ENCODE data around the gene CCDC86.

Gene CCDC86

DNA sequence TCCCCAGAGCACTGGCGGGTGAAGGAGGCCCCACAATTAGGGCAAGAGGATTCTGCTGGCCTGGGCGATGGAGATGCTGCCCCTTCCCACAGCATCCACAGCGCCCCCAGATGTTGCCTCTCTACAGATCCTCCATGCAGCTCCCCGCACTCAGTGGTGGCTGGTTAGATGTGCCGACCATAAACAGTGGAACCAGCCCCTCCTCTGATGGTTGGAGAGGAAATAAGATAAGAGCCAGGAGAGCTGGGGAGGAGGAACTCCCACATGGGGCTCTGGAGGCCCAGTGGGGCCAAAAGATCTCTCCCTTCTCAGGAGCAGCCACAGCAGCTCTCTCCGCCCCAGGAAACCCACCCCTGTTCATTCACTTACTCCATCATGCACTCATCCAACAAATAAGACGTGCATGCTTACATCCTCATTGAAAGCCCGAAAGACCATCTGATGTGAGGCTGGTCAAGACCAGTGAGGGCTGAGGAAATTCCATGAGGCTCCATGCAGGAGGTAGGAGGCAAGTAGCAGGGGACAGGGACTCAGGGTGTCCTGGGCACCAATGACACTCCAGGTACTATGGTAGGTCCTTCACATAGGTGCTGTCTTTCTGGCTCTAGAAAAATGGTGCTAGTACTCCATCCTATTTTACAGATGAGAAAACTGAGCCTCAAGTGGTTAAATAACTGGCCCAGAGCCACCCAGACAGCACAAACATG is 12.4 kb downstream of the CCDC86 start:
- H3K27ac ChIP-seq (ENCODE audit: low read depth, low read length, severe bottlenecking) = no peak overlapping the region
- no peak overlapping the region for H3K4me3 ChIP-seq (ENCODE audit: extremely low read depth, insufficient read depth, low read length, poor library complexity, severe bottlenecking)
- no peaks in the 10 kb centered on the region for H3K9me3 ChIP-seq (ENCODE audit: control insufficient read depth, low read length)
- 92% methylated on average over 3 to 7 of the region's 8 CpGs for WGBS, 2 experiments (ENCODE audit: insufficient coverage in 2 of 2)
- H3K36me3 ChIP-seq (ENCODE audit: control insufficient read depth, insufficient read depth, low read length) = peaks cover 30% of the 10 kb centered on the region
- H3K4me1 ChIP-seq (ENCODE audit: control insufficient read depth, insufficient read depth, low read length, poor library complexity, severe bottlenecking) = peaks cover 10% of the 10 kb centered on the region

DNA sequence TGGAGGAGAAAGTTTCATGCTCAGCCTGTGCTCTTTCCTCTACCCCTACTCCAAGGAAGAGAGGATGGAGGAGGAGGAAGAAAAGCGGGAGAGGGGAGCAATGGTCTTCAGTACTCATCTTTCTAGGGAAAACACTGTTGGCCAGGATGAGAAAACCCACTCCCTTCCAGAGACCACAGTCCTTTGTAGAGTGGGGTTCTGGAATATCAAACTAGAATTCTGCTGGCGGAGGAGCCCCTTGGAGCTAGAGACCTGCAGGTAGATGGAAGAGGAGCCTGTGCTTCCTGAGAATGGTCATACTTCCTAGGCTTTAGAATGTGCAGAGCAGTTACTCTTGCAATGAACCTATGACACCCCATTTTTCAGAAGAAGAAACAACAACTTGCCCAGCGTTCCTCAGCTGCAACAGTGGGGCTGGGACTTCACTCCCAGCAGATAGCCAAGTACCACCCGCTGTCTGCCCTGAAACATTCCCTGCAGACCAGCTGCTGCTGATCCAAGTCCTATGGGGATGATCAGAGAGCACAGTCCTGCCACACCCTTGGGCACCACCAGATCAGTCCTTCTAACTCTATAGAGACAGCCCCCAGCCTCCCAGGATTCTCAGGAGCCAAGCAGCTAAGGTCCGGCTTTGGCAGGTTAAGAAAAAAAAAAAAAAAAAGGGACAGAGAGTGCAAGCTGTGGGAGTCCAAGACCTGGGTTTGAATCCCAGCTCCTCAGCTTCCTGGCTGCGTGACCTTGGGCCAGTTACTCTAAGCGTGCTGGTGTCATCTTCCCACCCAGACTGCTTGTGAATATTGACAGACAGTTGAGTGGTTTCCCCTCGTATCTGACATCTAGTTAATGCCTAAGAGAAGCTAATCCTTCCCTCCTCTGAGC is 13.2 kb downstream of the CCDC86 start:
- Histone ChIP-seq H3K27ac (ENCODE audit: low read depth, low read length, severe bottlenecking) (no peak overlapping the region), H3K4me1 (ENCODE audit: control insufficient read depth, insufficient read depth, low read length, poor library complexity, severe bottlenecking) (peaks cover 10% of the 10 kb centered on the region), H3K36me3 (ENCODE audit: control insufficient read depth, insufficient read depth, low read length) (peaks cover 22% of the 10 kb centered on the region), H3K4me3 (ENCODE audit: extremely low read depth, insufficient read depth, low read length, poor library complexity, severe bottlenecking) (no peak overlapping the region), H3K9me3 (ENCODE audit: control insufficient read depth, low read length) (no peaks in the 10 kb centered on the region)
- WGBS, 2 experiments (ENCODE audit: insufficient coverage in 2 of 2) = 85 to 93% methylated on average over 2 to 4 of the region's 8 CpGs

DNA sequence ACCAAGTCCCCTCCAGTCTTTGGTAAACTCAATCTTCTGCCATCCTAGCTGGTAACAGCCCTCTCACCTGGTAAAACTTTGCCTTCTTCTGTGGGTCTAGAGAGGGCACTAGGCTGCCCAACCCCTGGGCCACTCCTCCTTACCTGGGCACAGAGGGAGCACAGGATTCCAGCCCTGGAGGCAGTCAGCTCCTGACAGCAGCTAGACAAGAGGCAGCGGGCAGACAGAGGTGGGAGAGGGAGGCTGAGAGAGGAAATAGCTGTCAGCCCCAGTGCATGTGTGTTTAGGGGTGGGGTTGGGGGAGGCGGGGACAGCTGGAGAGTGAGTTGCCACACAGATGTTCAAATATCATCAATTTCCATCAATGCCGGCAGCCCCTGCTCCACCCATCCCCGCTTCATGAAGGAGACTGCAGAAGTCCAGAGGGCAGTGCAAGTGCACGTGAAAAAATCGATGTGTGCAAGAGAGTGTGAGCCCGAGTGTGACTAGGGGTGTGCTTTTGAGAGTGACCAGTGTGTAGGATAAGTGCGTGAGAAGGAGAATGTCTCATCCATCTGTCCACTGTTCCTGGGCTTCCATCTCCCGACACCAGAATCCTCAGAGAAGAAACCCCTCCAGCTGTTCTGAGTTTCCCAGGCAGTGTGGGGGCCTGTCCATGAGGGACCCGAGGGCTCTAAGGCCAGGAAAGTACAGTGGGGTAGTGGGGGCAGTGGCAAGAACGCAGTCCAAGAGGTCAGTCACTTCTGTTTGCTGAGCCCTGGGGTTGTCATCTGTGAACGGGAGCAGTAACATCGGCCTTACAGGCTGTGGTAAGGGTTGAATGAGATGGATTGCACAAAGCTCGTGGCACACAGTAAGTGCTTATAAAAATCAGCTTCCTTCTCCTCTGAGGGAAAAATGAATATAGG is 14.1 kb downstream of the CCDC86 start, which contains the start of gene PTGDR2:
TSS of gene PTGDR2 (minus strand) at position 225 of the 908 bp plus-strand sequence. CDS start 2,228 bp downstream, outside the sequence.
- H3K9me3 ChIP-seq (ENCODE audit: control insufficient read depth, low read length) = no peaks in the 10 kb centered on the region
- H3K4me3 ChIP-seq (ENCODE audit: extremely low read depth, insufficient read depth, low read length, poor library complexity, severe bottlenecking) = no peak within 1 kb of the TSS
- H3K4me1 ChIP-seq (ENCODE audit: control insufficient read depth, insufficient read depth, low read length, poor library complexity, severe bottlenecking) = peaks cover 10% of the 10 kb centered on the region
- H3K27ac ChIP-seq (ENCODE audit: low read depth, low read length, severe bottlenecking) = no peak within 1 kb of the TSS
- WGBS, 2 experiments (ENCODE audit: insufficient coverage in 2 of 2) = 77 to 79% methylated on average over 6 to 7 of the region's 14 CpGs
- peaks cover 14% of the 10 kb centered on the region for H3K36me3 ChIP-seq (ENCODE audit: control insufficient read depth, insufficient read depth, low read length)

DNA sequence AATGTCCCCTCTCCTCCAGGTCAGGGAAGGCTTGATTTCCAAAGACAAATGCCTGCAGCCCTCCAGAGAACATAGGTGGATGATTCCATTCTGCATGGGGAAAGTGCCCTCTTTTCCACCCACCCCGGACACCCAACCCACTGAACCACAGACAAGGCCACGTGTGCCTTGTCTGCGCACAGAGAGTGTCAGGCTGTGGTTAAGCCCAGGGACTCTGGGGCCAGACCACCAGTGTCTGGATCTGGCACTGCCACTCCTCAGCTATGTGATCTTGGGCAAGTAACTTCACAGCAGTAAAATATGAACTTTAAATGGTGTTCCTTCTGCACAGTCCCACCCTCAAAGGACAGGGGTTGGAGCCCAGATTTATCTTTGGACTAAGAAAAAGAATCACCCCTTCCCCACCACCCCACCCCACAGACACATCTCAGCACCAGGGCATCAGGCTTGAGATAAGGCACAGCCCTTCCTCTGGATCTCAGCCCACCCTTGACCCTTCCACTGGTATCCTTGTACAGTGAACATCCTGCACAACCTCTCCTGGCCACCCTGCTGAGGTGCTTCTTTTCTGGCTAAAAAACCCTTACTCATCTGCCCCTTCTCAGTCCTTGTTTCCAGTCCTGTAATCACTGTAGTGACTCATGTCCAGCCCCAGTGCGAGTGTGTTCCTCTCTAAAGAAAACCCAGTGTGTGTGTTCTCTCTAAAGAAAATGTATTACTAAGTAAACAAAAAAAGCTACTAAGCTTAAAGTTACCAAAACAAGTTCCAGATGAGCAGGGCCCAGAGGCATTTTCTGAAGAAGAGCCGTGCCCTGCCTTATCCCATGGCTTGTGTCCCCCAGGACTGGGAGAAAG is 15.7 kb downstream of the CCDC86 start:
- no peak overlapping the region for H3K4me3 ChIP-seq (ENCODE audit: extremely low read depth, insufficient read depth, low read length, poor library complexity, severe bottlenecking)

DNA sequence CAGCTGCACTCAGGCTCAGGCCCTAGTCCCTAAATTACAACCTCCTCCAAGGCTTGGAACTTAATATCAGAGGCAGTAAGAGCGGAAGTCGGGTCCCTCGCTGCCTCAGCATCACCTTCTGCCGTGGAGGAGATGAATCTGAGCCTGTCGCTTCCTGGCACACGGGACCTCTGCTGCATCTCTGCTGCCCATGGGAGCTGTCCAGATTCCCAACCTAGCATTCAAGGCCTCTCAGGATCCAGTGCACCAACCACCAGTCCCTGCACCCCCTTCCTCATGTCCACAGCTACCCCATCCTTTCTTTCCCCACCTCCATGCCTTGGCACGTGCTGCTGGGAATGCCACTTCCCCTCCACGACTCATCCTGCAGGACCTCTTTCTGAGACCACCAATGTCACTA is 16.3 kb downstream of the CCDC86 start:
- Histone ChIP-seq H3K27ac (ENCODE audit: low read depth, low read length, severe bottlenecking) (peak overlapping the region; percentile 49), H3K36me3 (ENCODE audit: control insufficient read depth, insufficient read depth, low read length) (no peaks in the 10 kb centered on the region), H3K9me3 (ENCODE audit: control insufficient read depth, low read length) (no peaks in the 10 kb centered on the region), H3K4me3 (ENCODE audit: extremely low read depth, insufficient read depth, low read length, poor library complexity, severe bottlenecking) (no peak overlapping the region), H3K4me1 (ENCODE audit: control insufficient read depth, insufficient read depth, low read length, poor library complexity, severe bottlenecking) (peaks cover 10% of the 10 kb centered on the region)
- WGBS, 2 experiments (ENCODE audit: insufficient coverage in 2 of 2) = 90 to 95% methylated on average over 6 to 8 of the region's 8 CpGs

More for the DNA sequence above, 15.7 kb downstream of the CCDC86 start:
- Histone ChIP-seq H3K27ac (ENCODE audit: low read depth, low read length, severe bottlenecking) (peak overlapping the region; percentile 49), H3K36me3 (ENCODE audit: control insufficient read depth, insufficient read depth, low read length) (no peaks in the 10 kb centered on the region), H3K9me3 (ENCODE audit: control insufficient read depth, low read length) (no peaks in the 10 kb centered on the region), H3K4me1 (ENCODE audit: control insufficient read depth, insufficient read depth, low read length, poor library complexity, severe bottlenecking) (peaks cover 10% of the 10 kb centered on the region)
- WGBS, 2 experiments (ENCODE audit: insufficient coverage in 2 of 2) = 96% methylated on average over 4 of the region's 5 CpGs

DNA sequence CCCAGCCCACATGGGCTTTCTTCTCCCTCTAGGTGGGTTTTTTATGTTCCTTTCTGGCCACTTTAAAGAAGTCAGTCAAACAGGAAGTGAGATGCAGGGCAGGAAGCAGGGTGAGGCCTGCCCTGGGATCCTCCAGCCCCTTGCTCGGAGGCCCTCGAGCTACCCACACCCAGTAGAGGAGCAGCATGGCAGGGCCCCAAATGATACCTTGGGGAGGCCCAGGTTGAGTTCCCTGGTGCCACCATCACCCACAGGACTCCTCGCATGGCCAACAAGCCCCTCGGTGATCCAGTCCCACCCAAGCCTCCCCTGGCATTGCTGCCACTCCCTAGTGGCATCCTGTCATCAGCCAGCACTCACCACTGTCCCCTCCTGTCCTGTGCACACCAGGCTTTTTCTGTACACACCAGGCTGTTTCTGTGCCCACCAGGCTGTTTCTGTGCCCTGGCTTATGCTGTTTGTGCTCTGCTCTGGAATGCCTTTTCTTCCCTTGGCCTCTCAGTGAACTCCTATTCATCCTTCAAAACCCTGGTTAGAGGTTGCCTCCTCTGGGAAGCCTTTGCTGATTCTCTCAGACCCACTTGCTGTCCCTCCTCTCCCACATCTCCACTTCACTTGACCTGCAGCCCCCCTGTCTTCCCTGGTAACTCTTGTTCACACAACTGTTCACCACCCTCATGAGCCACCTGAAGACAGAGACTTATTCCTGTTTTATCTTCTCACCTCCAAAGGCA is 17.0 kb downstream of the CCDC86 start:
- Histone ChIP-seq H3K9me3 (ENCODE audit: control insufficient read depth, low read length) (no peaks in the 10 kb centered on the region), H3K36me3 (ENCODE audit: control insufficient read depth, insufficient read depth, low read length) (no peaks in the 10 kb centered on the region), H3K4me1 (ENCODE audit: control insufficient read depth, insufficient read depth, low read length, poor library complexity, severe bottlenecking) (peaks cover 10% of the 10 kb centered on the region), H3K27ac (ENCODE audit: low read depth, low read length, severe bottlenecking) (no peak overlapping the region), H3K4me3 (ENCODE audit: extremely low read depth, insufficient read depth, low read length, poor library complexity, severe bottlenecking) (no peak overlapping the region)
- WGBS, 2 experiments (ENCODE audit: insufficient coverage in 2 of 2) = 83 to 97% methylated on average over 2 to 4 of the region's 4 CpGs

DNA sequence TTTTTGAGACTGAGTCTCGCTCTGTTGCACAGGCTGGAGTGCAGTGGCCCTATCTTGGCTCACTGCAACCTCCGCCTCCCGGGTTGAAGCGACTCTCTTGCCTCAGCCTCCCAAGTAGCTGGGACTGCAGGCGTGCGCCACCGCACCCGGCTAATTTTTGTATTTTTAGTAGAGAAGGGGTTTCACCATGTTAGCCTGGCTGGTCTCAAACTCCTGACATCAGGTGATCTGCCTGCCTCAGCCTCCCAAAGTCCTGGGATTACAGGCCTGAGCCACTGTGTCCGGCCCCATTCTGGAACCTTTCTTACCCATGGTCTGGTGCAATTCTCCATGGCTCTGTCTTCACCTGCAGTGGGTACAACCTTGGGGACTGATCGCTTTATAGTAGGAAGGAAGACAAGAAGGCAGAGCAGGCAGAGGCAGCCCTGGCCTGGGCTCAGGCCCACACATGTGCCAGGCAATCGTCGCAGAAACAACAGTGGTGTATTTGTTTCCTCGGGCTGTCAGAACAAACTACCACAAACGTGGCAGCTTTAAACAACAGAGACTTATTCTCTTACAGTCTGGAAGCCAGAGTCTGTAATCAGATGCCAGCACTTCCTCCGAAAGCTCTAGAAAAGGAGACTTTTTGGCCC is 17.8 kb downstream of the CCDC86 start:
- Histone ChIP-seq H3K27ac (ENCODE audit: low read depth, low read length, severe bottlenecking) (no peak overlapping the region), H3K4me1 (ENCODE audit: control insufficient read depth, insufficient read depth, low read length, poor library complexity, severe bottlenecking) (peaks cover 10% of the 10 kb centered on the region), H3K4me3 (ENCODE audit: extremely low read depth, insufficient read depth, low read length, poor library complexity, severe bottlenecking) (no peak overlapping the region), H3K36me3 (ENCODE audit: control insufficient read depth, insufficient read depth, low read length) (no peaks in the 10 kb centered on the region), H3K9me3 (ENCODE audit: control insufficient read depth, low read length) (no peaks in the 10 kb centered on the region)
- WGBS, 2 experiments (ENCODE audit: insufficient coverage in 2 of 2) = 92 to 94% methylated on average over 14 of the region's 15 CpGs

DNA sequence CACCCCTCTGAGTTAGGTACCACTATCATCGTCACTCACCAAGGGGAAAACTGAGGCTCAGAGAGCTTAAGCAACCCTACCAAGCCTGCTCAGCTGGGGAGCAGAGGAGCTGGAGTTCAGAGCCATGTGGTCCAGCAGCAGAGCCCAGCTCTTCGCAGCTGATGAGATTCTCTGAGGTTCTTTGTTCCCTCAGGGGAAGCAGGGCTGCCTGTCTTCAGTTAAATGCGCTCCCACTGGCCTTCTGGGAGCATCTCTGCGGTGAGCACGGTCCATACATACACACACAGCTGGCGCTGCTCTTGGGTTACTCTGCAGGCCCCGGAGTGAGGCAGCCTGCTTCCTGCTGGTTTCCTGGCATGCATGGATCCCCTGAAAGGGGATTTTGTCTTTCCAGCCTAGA is 19.0 kb downstream of the CCDC86 start:
- no peak overlapping the region for H3K27ac ChIP-seq (ENCODE audit: low read depth, low read length, severe bottlenecking)
- WGBS, 2 experiments (ENCODE audit: insufficient coverage in 2 of 2) = 82 to 87% methylated on average over 6 to 7 of the region's 7 CpGs
- no peaks in the 10 kb centered on the region for H3K9me3 ChIP-seq (ENCODE audit: control insufficient read depth, low read length)
- H3K36me3 ChIP-seq (ENCODE audit: control insufficient read depth, insufficient read depth, low read length) = no peaks in the 10 kb centered on the region
- H3K4me1 ChIP-seq (ENCODE audit: control insufficient read depth, insufficient read depth, low read length, poor library complexity, severe bottlenecking) = peaks cover 5% of the 10 kb centered on the region
- no peak overlapping the region for H3K4me3 ChIP-seq (ENCODE audit: extremely low read depth, insufficient read depth, low read length, poor library complexity, severe bottlenecking)

DNA sequence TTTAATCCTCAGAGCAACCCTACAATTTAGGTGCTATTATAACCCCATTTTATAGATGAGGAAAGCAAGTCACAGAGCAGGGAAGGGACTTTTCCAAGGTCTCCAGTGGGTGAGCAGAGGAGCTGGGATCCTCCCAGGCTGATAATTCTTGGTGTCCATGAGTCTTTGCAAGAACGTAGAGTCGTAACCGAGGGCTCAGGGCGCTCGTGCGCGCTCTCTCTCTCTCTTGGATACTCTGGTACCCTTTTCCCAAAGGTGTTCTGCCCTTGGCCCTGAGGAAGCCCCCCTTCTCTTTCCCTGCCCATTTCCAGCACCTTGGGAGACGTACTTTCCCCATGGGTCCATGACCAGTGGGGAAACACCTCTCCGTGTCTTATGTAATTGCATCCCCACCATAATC is 20.3 kb downstream of the CCDC86 start:
- H3K4me3 ChIP-seq (ENCODE audit: extremely low read depth, insufficient read depth, low read length, poor library complexity, severe bottlenecking) = no peak overlapping the region
- no peak overlapping the region for H3K27ac ChIP-seq (ENCODE audit: low read depth, low read length, severe bottlenecking)
- no peaks in the 10 kb centered on the region for H3K9me3 ChIP-seq (ENCODE audit: control insufficient read depth, low read length)
- peaks cover 5% of the 10 kb centered on the region for H3K4me1 ChIP-seq (ENCODE audit: control insufficient read depth, insufficient read depth, low read length, poor library complexity, severe bottlenecking)
- WGBS, 2 experiments (ENCODE audit: insufficient coverage in 2 of 2) = 95 to 96% methylated on average over 7 to 9 of the region's 9 CpGs
- H3K36me3 ChIP-seq (ENCODE audit: control insufficient read depth, insufficient read depth, low read length) = no peaks in the 10 kb centered on the region
